Bronchial epithelial cell (primary cell): ENCODE results near the gene ASIC4. TPM values are rescaled to one million over a fixed set of nuclear protein-coding genes. Genes with fewer than 3 reads are reported as not detected.

ENCODE experiments used
- DNase-seq: peaks from one replicate; pipeline ENCODE4 v3.0.0-alpha.2; 2010; ENCODE audit warnings: low read depth
- FAIRE-seq: peaks from 2 replicates; lab custom pipeline; 2011; peaks lifted over from hg19 to GRCh38; lab: Jason Lieb, UNC
- H3K27me3 ChIP-seq: 2 replicates; pipeline ENCODE4 v1.5.1; 2011; ENCODE audit warnings: low read length; ENCODE audit not compliant: control insufficient read depth, insufficient read depth
- H3K36me3 ChIP-seq: 2 replicates; pipeline ENCODE4 v1.5.1; 2011; ENCODE audit warnings: low read length; ENCODE audit not compliant: control insufficient read depth, insufficient read depth
- H3K4me3 ChIP-seq: 2 replicates; pipeline ENCODE4 v1.5.1; 2011; ENCODE audit warnings: mild to moderate bottlenecking, low read depth, low read length, control low read depth
- CTCF ChIP-seq: IDR thresholded peaks from 2 replicates; pipeline ENCODE4 v1.5.1; 2011; ENCODE audit warnings: mild to moderate bottlenecking, moderate library complexity, low read length, control low read depth, inconsistent platforms; ENCODE audit not compliant: insufficient read depth, severe bottlenecking
- total RNA-seq: library from RNA; depleted of rRNA; stranded (reverse); fragments of >200 nt; gene quantifications from 2 replicates; pipeline ENCODE4 v1.2.1, GENCODE V29; 2014

Gene ASIC4
- total RNA-seq, 1 donor from 2014 or later, result 0.53 TPM

GRCh38 chr2:219473511-219473910, 40.8 kb upstream of the ASIC4 start:
- H3K27me3 ChIP-seq, result no peaks in the 10 kb centered on the region
- TF ChIP-seq CTCF, result no peak
- FAIRE-seq (no peak), DNase-seq (no peak)
- H3K36me3 ChIP-seq, result peaks cover 4% of the 10 kb centered on the region
- H3K4me3 ChIP-seq, result no peak overlapping the region

GRCh38 chr2:219474285-219475060, 39.8 kb upstream of the ASIC4 start:
- no peak overlapping the region for H3K4me3 ChIP-seq
- peaks cover 4% of the 10 kb centered on the region for H3K36me3 ChIP-seq
- no peak for FAIRE-seq
- DNase-seq, result no peak
- no peak for TF ChIP-seq CTCF
- H3K27me3 ChIP-seq, result peaks cover 2% of the 10 kb centered on the region

- peaks cover 2% of the 10 kb centered on the region for H3K27me3 ChIP-seq
- no peak for TF ChIP-seq CTCF
- DNase-seq (no peak), FAIRE-seq (no peak)
- H3K4me3 ChIP-seq, result no peak overlapping the region
- H3K36me3 ChIP-seq, result peaks cover 4% of the 10 kb centered on the region
These were observed 39.0 kb upstream of the ASIC4 start for GRCh38 chr2:219475278-219475677.

- FAIRE-seq, result no peak
- no peak overlapping the region for H3K4me3 ChIP-seq
- peak; percentile 43 for DNase-seq
- peaks cover 4% of the 10 kb centered on the region for H3K36me3 ChIP-seq
- TF ChIP-seq CTCF, result peak; percentile 93
- peaks cover 2% of the 10 kb centered on the region for H3K27me3 ChIP-seq
These were observed 38.3 kb upstream of the ASIC4 start for GRCh38 chr2:219475697-219476651.

- TF ChIP-seq CTCF, result no peak
- FAIRE-seq (no peak), DNase-seq (no peak)
- H3K4me3 ChIP-seq, result no peak overlapping the region
- peaks cover 2% of the 10 kb centered on the region for H3K27me3 ChIP-seq
- peaks cover 4% of the 10 kb centered on the region for H3K36me3 ChIP-seq
These were observed 37.6 kb upstream of the ASIC4 start for GRCh38 chr2:219476652-219477151.
